ENCODE measurements around the gene CCDC57. TPM values are rescaled to one million over a fixed set of nuclear protein-coding genes. Genes with fewer than 3 reads are reported as not detected.
"Not testable (repeated sequence)": the region's sequence is repeated elsewhere in the genome, so short reads cannot be mapped to it uniquely, and the experiment has no call there.

The CCDC57 gene
- total RNA-seq, 2 experiments from 2014 or later, result 40.7 to 43.9 TPM

GRCh38 chr17:82143333-82143732 lies 69.3 kb downstream of the CCDC57 start:
- intact Hi-C loops (cut with micrococcal nuclease), result no loop called here
- no peaks in the 10 kb centered on the region for H3K9me3 Mint-ChIP-seq
- DNase-seq, result no peak
- CTCF ChIA-PET, result interaction anchor here (1.7 kb wide), 1 partner anchor 17 kb away, joined by 5 read pairs; no protein-coding TSS in a partner anchor
- H3K4me3 Mint-ChIP-seq, result no peak overlapping the region
- H3K27ac Mint-ChIP-seq, result no peak overlapping the region
- no peaks in the 10 kb centered on the region for H3K27me3 Mint-ChIP-seq (ENCODE audit: low read depth)
- peaks cover 2% of the 10 kb centered on the region for H3K36me3 Mint-ChIP-seq (ENCODE audit: low read depth)
- H3K4me1 Mint-ChIP-seq (ENCODE audit: low read depth), result no peaks in the 10 kb centered on the region

- H3K27me3 Mint-ChIP-seq (ENCODE audit: low read depth); H3K9me3 Mint-ChIP-seq; intact Hi-C loops (cut with micrococcal nuclease); DNase-seq; H3K36me3 Mint-ChIP-seq (ENCODE audit: low read depth); H3K4me3 Mint-ChIP-seq; H3K4me1 Mint-ChIP-seq (ENCODE audit: low read depth); H3K27ac Mint-ChIP-seq: not testable (repeated sequence)
- CTCF ChIA-PET, result interaction anchor here (0.5 to 1.1 kb wide), 3 partner anchors 29 to 102 kb away, joined by 3 to 5 read pairs (median 4); partner anchors contain the start of gene DCXR
Observed at GRCh38 chr17:82139961-82140360, 72.7 kb downstream of the CCDC57 start.

GRCh38 chr17:82138511-82138992 lies 74.1 kb downstream of the CCDC57 start:
- CTCF ChIA-PET, result interaction anchor here (1.0 kb wide), 1 partner anchor 108 kb away, joined by 4 read pairs; no protein-coding TSS in a partner anchor
- Mint-ChIP-seq H3K27ac (no peak overlapping the region), H3K27me3 (ENCODE audit: low read depth) (no peaks in the 10 kb centered on the region), H3K36me3 (ENCODE audit: low read depth) (no peaks in the 10 kb centered on the region), H3K4me3 (no peak overlapping the region), H3K4me1 (ENCODE audit: low read depth) (peaks cover 4% of the 10 kb centered on the region), H3K9me3 (no peaks in the 10 kb centered on the region)
- DNase-seq, result no peak
- intact Hi-C loops (cut with micrococcal nuclease), result no loop called here

- Mint-ChIP-seq H3K27ac (no peak overlapping the region), H3K9me3 (no peaks in the 10 kb centered on the region), H3K27me3 (ENCODE audit: low read depth) (no peaks in the 10 kb centered on the region), H3K4me3 (no peak overlapping the region), H3K36me3 (ENCODE audit: low read depth) (no peaks in the 10 kb centered on the region), H3K4me1 (ENCODE audit: low read depth) (peaks cover 8% of the 10 kb centered on the region)
- CTCF ChIA-PET, result no interaction called here
- intact Hi-C loops (cut with micrococcal nuclease), result no loop called here
- no peak for DNase-seq
Observed at GRCh38 chr17:82134101-82134500, 78.5 kb downstream of the CCDC57 start.

GRCh38 chr17:82133166-82133953 lies 79.3 kb downstream of the CCDC57 start:
- H3K36me3 Mint-ChIP-seq (ENCODE audit: low read depth); DNase-seq; H3K27me3 Mint-ChIP-seq (ENCODE audit: low read depth); intact Hi-C loops (cut with micrococcal nuclease); H3K9me3 Mint-ChIP-seq; H3K4me3 Mint-ChIP-seq; CTCF ChIA-PET; H3K27ac Mint-ChIP-seq: not testable (repeated sequence)
- H3K4me1 Mint-ChIP-seq (ENCODE audit: low read depth), result peaks cover 14% of the 10 kb centered on the region

- intact Hi-C loops (cut with micrococcal nuclease), result no loop called here
- Mint-ChIP-seq H3K9me3 (no peaks in the 10 kb centered on the region), H3K4me3 (no peak overlapping the region), H3K36me3 (ENCODE audit: low read depth) (peaks cover 6% of the 10 kb centered on the region), H3K27ac (no peak overlapping the region), H3K4me1 (ENCODE audit: low read depth) (peaks cover 51% of the 10 kb centered on the region), H3K27me3 (ENCODE audit: low read depth) (no peaks in the 10 kb centered on the region)
- CTCF ChIA-PET, result interaction anchor here (0.9 kb wide), 1 partner anchor 25 kb away, joined by 3 read pairs; no protein-coding TSS in a partner anchor
- no peak for DNase-seq
Observed at GRCh38 chr17:82129095-82129494, 83.5 kb downstream of the CCDC57 start.

- Mint-ChIP-seq H3K4me1 (ENCODE audit: low read depth) (peaks cover 54% of the 10 kb centered on the region), H3K36me3 (ENCODE audit: low read depth) (peaks cover 6% of the 10 kb centered on the region), H3K27ac (peak overlapping the region; percentile 95), H3K9me3 (no peaks in the 10 kb centered on the region), H3K4me3 (no peak overlapping the region), H3K27me3 (ENCODE audit: low read depth) (no peaks in the 10 kb centered on the region)
- intact Hi-C loops (cut with micrococcal nuclease), result no loop called here
- CTCF ChIA-PET, result interaction anchor here (0.9 kb wide), 1 partner anchor 26 kb away, joined by 3 read pairs; no protein-coding TSS in a partner anchor
- DNase-seq, result no peak
Observed at GRCh38 chr17:82128287-82128686, 84.4 kb downstream of the CCDC57 start.

- CTCF ChIA-PET, result interaction anchor here (1.1 kb wide), 1 partner anchor 9 kb away, joined by 6 read pairs; no protein-coding TSS in a partner anchor
- intact Hi-C loops (cut with micrococcal nuclease), result loop anchor here (2.0 kb wide), 3 partner anchors 27 to 171 kb away; no protein-coding TSS in a partner anchor
- H3K4me1 Mint-ChIP-seq (ENCODE audit: low read depth), result peaks cover 57% of the 10 kb centered on the region
Observed at GRCh38 chr17:82127704-82128103, 84.9 kb downstream of the CCDC57 start.

GRCh38 chr17:82127315-82127595 lies 85.4 kb downstream of the CCDC57 start:
- no peaks in the 10 kb centered on the region for H3K9me3 Mint-ChIP-seq
- peaks cover 10% of the 10 kb centered on the region for H3K36me3 Mint-ChIP-seq (ENCODE audit: low read depth)
- H3K4me3 Mint-ChIP-seq, result peak overlapping the region; percentile 71
- intact Hi-C loops (cut with micrococcal nuclease), result loop anchor here (2.0 kb wide), 3 partner anchors 28 to 172 kb away; no protein-coding TSS in a partner anchor
- H3K27ac Mint-ChIP-seq, result peak overlapping the region; percentile 95
- no peaks in the 10 kb centered on the region for H3K27me3 Mint-ChIP-seq (ENCODE audit: low read depth)
- CTCF ChIA-PET, result interaction anchor here (0.7 to 1.1 kb wide), 3 partner anchors 9 to 108 kb away, joined by 3 to 6 read pairs (median 3); partner anchors contain the start of gene DCXR
- H3K4me1 Mint-ChIP-seq (ENCODE audit: low read depth), result peaks cover 60% of the 10 kb centered on the region
- no peak for DNase-seq

More at GRCh38 chr17:82127704-82128103, 84.9 kb downstream of the CCDC57 start:
- Mint-ChIP-seq H3K9me3 (no peaks in the 10 kb centered on the region), H3K27ac (peak overlapping the region; percentile 95), H3K36me3 (ENCODE audit: low read depth) (peaks cover 8% of the 10 kb centered on the region), H3K4me3 (no peak overlapping the region), H3K27me3 (ENCODE audit: low read depth) (no peaks in the 10 kb centered on the region)
- DNase-seq, result peak; percentile 26

GRCh38 chr17:82126556-82127314 lies 85.9 kb downstream of the CCDC57 start:
- intact Hi-C loops (cut with micrococcal nuclease), result loop anchor here (1.0 to 2.0 kb wide), 5 partner anchors 16 to 172 kb away; partner anchors contain the start of gene FASN
- peak; percentile 95 for DNase-seq
- H3K27me3 Mint-ChIP-seq (ENCODE audit: low read depth), result no peaks in the 10 kb centered on the region
- H3K36me3 Mint-ChIP-seq (ENCODE audit: low read depth), result peaks cover 10% of the 10 kb centered on the region
- no peaks in the 10 kb centered on the region for H3K9me3 Mint-ChIP-seq
- H3K27ac Mint-ChIP-seq, result peak overlapping the region; percentile 95
- CTCF ChIA-PET, result interaction anchor here (0.6 to 1.3 kb wide), 6 partner anchors 10 to 107 kb away, joined by 3 to 6 read pairs (median 3); partner anchors contain the start of gene DCXR
- peak overlapping the region; percentile 71 for H3K4me3 Mint-ChIP-seq
- peaks cover 65% of the 10 kb centered on the region for H3K4me1 Mint-ChIP-seq (ENCODE audit: low read depth)

GRCh38 chr17:82124101-82124500 lies 88.5 kb downstream of the CCDC57 start:
- no peaks in the 10 kb centered on the region for H3K27me3 Mint-ChIP-seq (ENCODE audit: low read depth)
- no peak for DNase-seq
- peaks cover 10% of the 10 kb centered on the region for H3K36me3 Mint-ChIP-seq (ENCODE audit: low read depth)
- no peak overlapping the region for H3K27ac Mint-ChIP-seq
- intact Hi-C loops (cut with micrococcal nuclease), result no loop called here
- peaks cover 79% of the 10 kb centered on the region for H3K4me1 Mint-ChIP-seq (ENCODE audit: low read depth)
- CTCF ChIA-PET, result interaction anchor here (0.6 to 0.7 kb wide), 2 partner anchors 83 to 252 kb away, joined by 4 to 5 read pairs; no protein-coding TSS in a partner anchor
- H3K9me3 Mint-ChIP-seq, result no peaks in the 10 kb centered on the region
- no peak overlapping the region for H3K4me3 Mint-ChIP-seq
